GM12891 (cell line): ENCODE data around the gene CELA3B.
"Not testable (repeated sequence)": the region's sequence is repeated elsewhere in the genome, so short reads cannot be mapped to it uniquely, and the experiment has no call there.

ENCODE experiments used
- DNase-seq: peaks from one replicate; pipeline ENCODE4 v3.0.0; 2011; ENCODE audit warnings: low spot score; ENCODE audit not compliant: insufficient read length
- FAIRE-seq: peaks from 2 replicates; lab custom pipeline; 2011; peaks lifted over from hg19 to GRCh38; lab: Jason Lieb, UNC
- PAX5 ChIP-seq: IDR thresholded peaks from 2 replicates; pipeline ENCODE4 v1.6.1; 2011; ENCODE audit warnings: low read length, moderate library complexity, mild to moderate bottlenecking; ENCODE audit not compliant: insufficient read depth, severe bottlenecking
- POLR2A ChIP-seq: IDR thresholded peaks from 2 replicates; pipeline ENCODE4 v1.6.1; 2011; ENCODE audit warnings: low read depth, low read length, control low read depth
- POLR2AphosphoS5 ChIP-seq: IDR thresholded peaks from 2 replicates; pipeline ENCODE4 v1.6.1; 2011; ENCODE audit warnings: low read depth, low read length, control low read depth
- POU2F2 ChIP-seq: IDR thresholded peaks from 2 replicates; pipeline ENCODE4 v1.6.1; 2011; ENCODE audit warnings: low read depth, mild to moderate bottlenecking, control low read depth, low read length, moderate library complexity
- SPI1 ChIP-seq: IDR thresholded peaks from 2 replicates; pipeline ENCODE4 v1.6.1; 2011; ENCODE audit warnings: low read depth, low read length, control low read depth
- TAF1 ChIP-seq: IDR thresholded peaks from 2 replicates; pipeline ENCODE4 v1.6.1; 2011; ENCODE audit warnings: low read depth, low read length, control low read depth

The CELA3B gene

DNA sequence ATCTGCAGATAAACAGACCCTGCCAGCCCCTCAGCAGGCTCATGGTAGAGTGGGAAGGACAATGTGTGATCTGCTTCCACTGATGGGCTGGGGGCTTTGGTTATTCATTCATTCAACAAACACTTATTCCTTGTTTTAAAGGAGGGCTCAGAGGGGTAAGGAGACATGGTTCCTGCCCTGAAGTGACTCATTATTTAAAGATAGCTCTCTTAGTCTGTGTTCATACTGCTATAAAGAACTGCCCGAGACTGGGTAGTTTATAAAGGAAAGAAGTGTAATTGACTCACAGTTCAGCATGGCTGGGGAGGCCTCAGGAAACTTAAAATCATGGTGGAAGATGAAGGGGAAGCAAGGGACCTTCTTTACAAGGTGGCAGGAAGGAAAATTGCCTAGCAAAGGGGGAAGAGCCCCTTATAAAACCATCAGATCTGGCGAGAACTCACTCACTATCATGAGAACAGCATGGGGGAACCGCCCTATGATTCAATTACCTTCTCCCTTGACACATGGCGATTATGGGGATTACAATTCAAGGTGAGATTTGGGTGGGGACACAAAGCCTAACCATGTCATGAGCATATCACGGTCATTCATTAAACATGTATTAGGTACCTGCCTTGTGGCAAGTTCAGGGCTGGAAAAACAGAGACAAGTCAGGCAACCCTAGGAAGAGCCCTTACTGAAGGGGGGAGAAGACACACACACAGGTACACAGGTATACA, 13.0 kb downstream of the CELA3B start:
- FAIRE-seq = peak; percentile 71
- DNase-seq = not testable (repeated sequence)

- not testable (repeated sequence) for DNase-seq, FAIRE-seq
Observed at GRCh38 chr1:21992186-21992585, 15.4 kb downstream of the CELA3B start.

DNA sequence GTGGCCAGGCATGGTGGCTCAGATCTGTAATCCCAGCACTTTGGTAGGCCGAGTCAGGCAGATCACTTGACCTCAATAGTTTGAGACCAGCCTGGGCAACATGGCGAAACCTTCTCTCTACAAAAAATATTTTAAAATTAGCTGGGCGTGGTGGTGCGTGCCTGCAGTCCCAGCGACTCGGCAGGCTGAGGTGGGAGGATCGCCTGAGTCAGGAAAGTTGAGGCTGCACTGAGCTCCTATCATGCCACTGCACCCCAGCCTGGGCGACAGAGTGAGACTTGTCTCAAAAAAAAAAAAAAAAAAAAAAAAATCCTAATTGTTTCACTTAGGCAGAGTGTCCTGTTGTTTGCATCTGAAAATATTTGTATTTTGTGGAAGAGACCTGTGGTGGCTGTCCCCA, 17.9 kb downstream of the CELA3B start:
- not testable (repeated sequence) for DNase-seq, FAIRE-seq

DNA sequence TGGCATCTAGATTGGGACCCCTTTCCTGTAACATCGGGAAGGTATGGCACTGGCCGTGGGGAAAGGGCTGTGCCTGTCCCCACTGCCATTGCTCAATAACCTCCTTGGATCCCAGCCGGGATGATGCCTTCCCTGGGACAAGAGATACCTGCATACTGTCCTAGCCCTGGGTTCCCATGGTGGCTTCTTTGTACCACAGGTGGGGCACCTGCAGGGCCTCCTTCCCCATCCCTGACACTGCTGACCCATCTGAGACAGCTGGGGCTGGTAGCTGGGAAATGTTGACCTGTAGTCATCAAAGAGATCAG, 19.8 kb downstream of the CELA3B start:
- FAIRE-seq = not testable (repeated sequence)

DNA sequence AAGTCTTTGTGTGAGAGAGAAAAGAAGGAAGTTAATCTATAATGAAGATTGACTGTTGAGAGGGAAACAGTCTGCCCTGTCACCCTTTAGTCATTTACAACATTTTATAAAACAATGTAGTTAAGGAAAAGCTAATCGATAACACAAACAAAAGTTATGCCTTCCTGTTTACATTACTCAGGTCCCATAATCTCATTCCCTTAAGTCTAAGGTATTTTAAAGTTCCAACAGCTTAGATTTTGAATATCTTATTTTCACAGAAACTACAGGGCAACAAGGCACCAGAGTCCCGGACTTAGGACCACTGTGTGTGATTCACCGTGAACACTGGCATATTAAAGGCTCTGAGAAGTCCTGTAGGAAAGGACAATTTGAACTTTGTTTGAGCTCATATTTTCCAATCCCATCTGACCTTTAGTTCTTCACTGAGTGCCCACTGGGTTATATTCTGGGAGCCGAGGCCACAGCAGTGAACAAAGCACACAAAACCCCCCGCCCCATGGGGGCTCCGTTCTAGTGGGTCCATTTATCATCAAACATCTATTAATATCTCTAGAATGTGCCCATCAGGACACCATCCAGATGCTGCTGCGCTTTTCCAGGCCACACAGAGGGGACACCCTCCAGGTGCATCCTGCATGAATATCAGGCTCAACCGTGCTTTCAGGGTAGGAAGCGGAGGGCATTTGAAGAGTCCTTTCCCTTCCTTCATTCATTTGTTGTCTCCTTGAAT, 21.2 kb downstream of the CELA3B start:
- not testable (repeated sequence) for DNase-seq

More for the DNA sequence above, 19.8 kb downstream of the CELA3B start:
- not testable (repeated sequence) for DNase-seq

GRCh38 chr1:21998624-21999294, 21.9 kb downstream of the CELA3B start:
- not testable (repeated sequence) for FAIRE-seq, DNase-seq

More for the DNA sequence above, 21.2 kb downstream of the CELA3B start:
- FAIRE-seq = not testable (repeated sequence)

DNA sequence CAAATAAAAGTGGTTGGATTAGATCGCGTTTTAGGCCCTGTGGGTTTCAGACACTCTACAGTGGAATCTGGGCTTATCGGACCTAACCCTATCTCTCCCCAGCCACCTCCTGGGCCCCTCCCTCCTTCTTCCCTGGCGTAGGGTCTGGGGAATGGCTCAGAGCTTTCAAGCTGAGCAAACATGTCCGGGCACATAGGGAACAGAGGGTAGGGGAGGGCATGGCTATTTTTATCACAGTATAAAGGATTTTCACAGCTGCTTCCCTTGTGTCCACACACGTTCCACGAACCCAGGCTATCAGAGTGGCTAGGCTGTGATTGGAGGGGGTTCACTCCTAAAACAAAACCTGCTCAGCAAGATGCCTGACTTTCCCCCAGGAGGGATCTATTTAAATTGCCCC, 22.8 kb downstream of the CELA3B start:
- not testable (repeated sequence) for FAIRE-seq, DNase-seq

GRCh38 chr1:22001409-22001808, 24.6 kb downstream of the CELA3B start, which contains the start of gene CELA3A:
Gene CELA3A (plus strand): TSS chr1:22001657. CDS start chr1:22001675, 18 bp downstream.
- no peak for TF ChIP-seq PAX5
- TF ChIP-seq POLR2A = no peak
- TF ChIP-seq TAF1 = no peak
- TF ChIP-seq POLR2AphosphoS5 = no peak
- TF ChIP-seq SPI1 = no peak
- TF ChIP-seq POU2F2 = no peak
- FAIRE-seq (no peak), DNase-seq (no peak)

DNA sequence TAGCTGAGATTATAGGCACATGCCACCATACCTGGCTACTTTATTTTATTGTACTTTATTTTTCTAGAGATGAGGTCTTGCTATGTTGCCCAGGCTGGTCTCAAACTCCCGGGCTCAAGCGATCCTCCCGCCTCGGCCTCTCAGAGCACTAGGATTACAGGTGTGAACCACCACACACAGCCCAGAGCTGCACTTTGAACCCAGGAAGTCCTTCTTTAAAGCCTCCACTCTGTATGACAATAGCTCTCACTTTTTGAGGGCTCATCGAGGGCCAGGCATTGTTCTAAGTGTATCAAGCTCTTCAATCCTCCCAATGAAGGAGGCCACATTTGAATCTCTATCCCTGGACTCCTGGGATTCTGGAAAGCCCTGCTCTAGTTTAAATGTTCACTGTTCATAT, 25.6 kb downstream of the CELA3B start:
- not testable (repeated sequence) for DNase-seq, FAIRE-seq

DNA sequence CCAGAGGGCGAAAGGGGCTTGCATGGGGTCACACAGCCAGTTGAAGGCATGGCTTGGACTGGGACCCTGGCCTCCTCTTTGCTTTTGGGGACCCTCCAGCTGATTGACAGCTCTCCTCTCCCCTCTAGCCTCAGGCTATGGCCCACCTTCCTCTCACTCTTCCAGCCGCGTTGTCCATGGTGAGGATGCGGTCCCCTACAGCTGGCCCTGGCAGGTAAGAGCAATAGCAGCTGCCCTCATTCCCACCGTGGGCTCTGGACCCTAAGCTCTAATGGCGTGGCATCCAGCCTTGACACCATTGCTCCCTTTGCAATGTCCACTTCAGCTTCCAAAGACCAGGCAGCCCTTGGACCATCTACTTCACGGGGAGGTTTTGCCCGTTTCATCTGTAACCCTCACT, 26.1 kb downstream of the CELA3B start:
- not testable (repeated sequence) for FAIRE-seq, DNase-seq

DNA sequence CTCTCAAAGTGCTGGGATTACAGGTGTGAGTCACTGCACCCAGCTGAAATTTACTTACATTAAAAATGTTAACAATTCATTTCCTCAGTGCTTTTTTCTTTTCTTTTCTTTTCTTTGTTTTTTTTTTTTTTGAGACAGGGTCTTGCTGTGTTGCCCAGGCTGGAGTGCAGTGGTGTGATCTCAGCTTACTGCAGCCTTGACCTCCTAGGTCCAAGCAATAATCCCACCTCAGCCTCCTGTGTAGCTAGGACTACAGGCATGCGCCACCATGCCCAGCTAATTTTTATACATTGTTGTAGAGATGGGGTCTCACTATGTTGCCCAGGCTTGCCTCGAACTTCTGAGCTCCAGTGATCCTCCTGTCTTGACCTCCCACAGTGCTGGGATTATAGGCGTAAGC, 27.1 kb downstream of the CELA3B start:
- FAIRE-seq, DNase-seq: not testable (repeated sequence)

DNA sequence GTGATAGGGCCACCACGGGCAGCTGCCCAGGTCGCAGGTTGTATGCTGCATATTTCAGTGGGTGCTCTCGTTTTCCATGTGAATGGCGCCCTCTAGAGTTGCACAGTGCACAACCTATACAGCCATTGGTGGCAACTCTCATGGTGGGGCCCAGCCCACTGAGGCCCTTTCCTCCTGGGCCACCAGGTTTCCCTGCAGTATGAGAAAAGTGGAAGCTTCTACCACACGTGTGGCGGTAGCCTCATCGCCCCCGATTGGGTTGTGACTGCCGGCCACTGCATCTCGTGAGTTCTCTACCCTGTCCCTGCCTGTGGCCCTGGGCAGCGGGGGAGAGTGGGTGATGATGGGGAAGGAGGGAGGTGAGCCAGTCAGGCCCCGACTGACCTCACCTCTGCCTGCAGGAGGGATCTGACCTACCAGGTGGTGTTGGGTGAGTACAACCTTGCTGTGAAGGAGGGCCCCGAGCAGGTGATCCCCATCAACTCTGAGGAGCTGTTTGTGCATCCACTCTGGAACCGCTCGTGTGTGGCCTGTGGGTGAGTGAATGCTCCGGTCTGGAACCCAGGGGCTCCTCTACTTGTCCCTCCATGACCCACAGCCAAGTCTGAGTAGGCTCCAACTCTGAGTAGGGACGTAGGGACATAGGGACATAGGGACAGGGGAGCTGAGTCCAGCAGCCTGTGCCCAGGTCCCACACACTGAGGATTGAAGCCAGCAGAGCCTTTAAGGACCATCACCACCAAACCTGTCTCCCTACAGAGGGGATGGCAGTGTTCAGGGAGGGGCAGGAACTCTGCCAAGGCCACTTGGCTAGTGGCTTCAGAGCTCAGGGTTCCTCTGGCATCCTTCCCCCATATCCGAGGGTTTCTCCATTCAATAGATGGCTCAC, 28.7 kb downstream of the CELA3B start:
- DNase-seq = not testable (repeated sequence)
- peak; percentile 23 for FAIRE-seq

DNA sequence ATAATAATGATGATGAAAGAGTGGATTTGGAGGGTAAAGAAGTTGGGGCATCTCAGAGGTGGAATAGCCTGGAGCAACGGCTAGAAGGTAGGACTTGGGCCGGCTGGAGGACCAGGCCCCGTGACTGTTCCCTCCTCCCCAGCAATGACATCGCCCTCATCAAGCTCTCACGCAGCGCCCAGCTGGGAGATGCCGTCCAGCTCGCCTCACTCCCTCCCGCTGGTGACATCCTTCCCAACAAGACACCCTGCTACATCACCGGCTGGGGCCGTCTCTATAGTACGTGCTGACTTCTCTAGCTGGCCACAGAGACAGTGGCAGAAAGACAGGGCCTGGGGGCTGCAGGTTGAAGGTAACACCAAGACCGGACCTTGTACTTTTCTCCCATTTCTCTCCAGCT, 29.9 kb downstream of the CELA3B start:
- FAIRE-seq, DNase-seq: not testable (repeated sequence)

- not testable (repeated sequence) for FAIRE-seq, DNase-seq
Observed at GRCh38 chr1:22007262-22007661, 30.4 kb downstream of the CELA3B start.

DNA sequence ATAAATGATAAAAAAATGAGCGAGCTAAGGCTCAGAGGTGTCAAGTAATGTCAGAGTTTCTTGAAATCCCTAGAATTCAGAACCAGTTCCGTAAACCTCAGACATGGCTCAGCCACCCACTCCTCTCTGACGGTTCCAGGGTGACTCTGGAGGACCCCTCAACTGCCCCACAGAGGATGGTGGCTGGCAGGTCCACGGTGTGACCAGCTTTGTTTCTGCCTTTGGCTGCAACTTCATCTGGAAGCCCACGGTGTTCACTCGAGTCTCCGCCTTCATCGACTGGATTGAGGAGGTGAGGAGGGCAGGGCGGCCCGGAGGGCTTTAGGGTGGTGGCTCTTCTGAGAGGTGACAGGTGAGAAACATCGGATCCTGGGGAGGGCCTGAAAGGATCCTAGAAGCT, 32.7 kb downstream of the CELA3B start:
- not testable (repeated sequence) for DNase-seq

DNA sequence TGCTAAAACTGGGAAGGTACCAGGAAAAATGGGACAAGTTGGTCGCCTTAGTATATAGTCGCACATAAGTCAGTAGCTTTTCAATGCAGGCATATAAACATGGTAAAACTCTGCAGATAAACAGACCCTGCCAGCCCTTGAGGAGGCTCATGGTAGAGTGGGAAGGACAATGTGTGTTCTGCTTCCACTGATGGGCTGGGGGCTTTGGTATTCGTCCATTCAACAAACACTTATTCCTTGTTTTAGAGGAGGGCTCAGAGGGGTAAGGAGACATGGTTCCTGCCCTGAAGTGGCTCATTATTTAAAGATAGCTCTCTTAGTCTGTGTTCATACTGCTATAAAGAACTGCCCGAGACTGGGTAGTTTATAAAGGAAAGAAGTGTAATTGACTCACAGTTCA, 35.9 kb downstream of the CELA3B start:
- FAIRE-seq, DNase-seq: not testable (repeated sequence)

More for the DNA sequence above, 32.7 kb downstream of the CELA3B start:
- not testable (repeated sequence) for FAIRE-seq

GRCh38 chr1:22014575-22015206, 37.9 kb downstream of the CELA3B start:
- DNase-seq, FAIRE-seq: not testable (repeated sequence)
